RCC 7860 (cell line): ENCODE measurements around the gene GNG7.
A peak's percentile ranks its signal among the peaks of the same experiment; 100 is the strongest.

Experiments used
- DNase-seq: peaks from one replicate; pipeline ENCODE4 v3.0.0-alpha.2; 2015; ENCODE audit warnings: low spot score
- FAIRE-seq: peaks from 2 replicates; lab custom pipeline; 2012; peaks lifted over from hg19 to GRCh38; lab: Jason Lieb, UNC

GNG7 gene

DNA sequence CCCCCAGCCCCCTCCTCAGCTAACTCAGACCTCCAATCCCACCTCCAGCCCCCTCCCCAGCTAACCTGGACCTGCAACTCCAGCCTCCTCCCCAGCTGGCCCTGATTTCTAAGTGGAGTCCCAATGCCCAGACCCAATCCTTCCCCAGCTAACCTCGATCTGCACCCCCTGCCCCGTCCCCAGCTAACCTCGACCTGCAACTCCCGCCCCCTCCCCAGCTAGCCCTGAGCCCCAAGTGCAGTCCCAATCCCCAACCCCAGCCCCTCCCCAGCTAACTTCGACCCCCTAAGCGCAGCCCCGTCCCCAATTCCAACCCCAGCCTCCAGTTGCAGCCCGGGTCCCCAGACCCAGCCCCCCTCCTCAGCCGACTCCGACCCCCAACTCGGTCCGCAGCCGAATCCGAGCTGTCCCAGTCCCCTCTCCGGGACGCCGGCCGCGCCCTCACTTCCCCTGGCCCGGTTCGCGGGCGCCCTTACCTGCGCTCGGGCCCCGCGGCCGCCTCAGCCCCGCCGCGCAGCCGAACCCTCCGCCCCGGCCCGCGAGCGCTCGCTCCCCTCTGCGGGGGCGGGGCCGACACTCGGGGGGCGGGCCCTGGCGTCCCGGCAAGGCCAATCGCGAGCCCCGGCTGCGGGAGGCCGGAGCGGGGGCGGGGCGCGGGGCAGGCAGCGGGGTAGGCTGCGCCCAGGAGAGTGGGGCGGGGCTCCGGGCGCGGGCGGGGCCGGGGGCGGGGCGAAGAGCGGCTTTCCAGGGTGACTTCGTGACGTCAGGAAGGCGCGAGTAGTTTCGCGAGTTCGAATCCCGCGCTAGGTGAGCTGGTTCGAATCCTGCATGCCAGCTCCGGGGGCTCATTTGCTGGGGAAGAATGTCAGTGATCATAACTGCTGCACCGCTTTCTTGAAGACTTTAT lies at the start of gene GNG7:
TSS of gene GNG7 (minus strand) at position 525 of the 907 bp plus-strand sequence. CDS start 182,006 bp downstream, outside the sequence.
- DNase-seq, result no peak
- FAIRE-seq, result no peak

DNA sequence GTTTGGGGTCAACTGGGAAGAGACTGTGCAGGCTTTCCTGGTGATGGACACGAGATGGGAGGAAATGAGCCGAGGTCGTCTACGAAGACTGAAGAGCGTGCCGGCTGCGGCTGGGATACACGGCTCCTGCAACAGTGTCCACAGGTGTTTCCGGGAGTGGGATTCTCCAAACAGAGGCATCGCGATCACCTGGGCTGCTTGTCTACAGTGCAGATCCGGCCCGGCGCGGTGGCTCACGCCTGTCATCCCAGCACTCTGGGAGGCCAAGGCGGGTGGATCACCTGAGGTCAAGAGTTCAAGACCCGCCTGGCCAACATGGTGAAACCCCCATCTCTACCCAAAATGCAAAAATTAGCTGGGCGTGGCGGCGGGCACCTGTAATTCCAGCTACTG lies 48.9 kb upstream of the GNG7 start:
- DNase-seq (no peak), FAIRE-seq (no peak)

DNA sequence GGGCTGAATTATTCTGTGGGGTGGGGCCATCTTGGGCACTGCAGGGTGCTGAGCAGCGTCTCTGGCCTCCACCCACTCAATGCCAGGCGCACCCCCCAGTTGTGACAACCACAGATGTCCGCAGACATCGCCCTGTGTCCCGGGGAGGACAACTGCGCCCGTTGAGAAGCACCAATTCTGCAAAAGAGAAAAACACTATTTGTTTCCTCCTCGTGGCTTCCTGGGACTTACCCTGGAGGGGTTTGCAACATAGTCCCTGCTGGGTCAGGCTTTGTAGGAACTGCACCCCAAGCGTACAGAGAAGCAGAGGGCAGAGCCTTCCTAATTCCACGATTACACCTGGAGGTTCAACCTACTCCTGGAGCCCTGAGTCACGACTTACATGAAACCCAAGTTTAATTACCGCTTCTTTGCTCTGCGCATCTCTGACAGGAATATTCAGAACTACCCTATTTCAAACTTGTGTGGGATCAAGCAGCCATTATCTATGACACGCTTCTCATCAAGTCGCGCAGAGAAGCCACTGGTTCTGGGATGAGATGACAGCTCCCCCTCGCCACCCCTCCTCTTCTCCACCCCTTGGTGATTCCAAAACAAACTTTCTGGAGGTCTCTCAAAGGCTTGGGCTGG lies 48.4 kb upstream of the GNG7 start:
- FAIRE-seq (no peak), DNase-seq (no peak)

DNA sequence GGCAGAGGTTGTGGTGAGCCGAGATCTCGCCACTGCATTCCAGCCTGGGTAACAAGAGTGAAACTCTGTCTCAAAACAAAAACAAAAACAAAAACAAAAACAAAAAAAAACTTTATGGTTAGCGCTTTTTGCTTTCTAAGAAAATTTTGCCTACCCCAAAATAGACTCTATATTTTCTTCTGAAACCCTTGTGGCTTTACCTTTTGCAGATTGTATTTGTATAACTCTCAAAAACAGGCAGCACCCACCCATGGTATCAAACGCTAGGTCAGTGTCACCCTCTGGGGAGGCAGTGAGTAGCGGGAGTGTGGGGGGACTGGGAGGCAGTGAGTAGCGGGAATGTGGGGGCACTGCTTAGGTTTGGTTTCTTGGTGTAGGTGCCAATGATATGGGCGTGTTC lies 44.9 kb upstream of the GNG7 start:
- FAIRE-seq, result no peak
- no peak for DNase-seq

DNA sequence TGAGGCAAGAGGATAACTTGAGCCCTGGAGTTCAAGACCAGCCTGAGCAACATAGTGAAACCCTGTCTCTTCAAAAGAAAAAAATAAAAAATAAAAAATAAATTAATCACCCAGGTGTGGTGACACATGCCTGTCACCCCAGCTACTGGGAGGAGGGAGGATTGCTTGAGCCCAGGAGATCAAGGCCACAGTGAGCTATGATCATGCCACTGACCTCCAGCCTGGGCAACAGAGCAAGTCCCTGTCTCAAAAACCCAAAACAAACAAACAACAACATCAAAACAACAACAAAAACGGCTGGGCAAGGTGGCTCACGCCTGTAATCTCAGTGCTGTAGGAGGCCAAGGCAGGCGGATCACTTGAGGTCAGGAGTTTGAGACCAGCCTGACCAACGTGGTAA lies 41.6 kb upstream of the GNG7 start:
- FAIRE-seq (no peak), DNase-seq (no peak)

DNA sequence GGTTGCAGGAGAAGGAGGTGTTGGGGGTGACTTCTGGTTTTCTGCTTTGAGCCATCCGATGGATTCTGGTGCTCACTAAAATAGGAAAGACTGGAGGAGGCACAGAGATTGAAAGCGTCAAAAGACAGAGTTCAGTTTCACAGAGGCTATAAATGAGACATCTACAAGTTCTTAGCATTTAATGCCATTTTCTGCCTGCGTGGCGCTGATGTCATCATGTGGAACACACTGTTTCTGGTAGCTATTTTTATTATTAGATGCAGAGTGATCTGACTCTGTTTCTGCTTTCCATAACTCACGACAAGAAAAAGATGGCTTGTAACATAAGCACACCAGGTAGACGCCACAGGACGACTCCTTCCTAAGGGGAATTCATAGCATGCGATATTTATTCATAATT lies 40.6 kb upstream of the GNG7 start:
- DNase-seq, result no peak
- no peak for FAIRE-seq

- DNase-seq (no peak), FAIRE-seq (no peak)
These were observed 37.8 kb upstream of the GNG7 start for GRCh38 chr19:2740314-2740656.

- peak; percentile 40 for FAIRE-seq
- DNase-seq, result peak; percentile 94
These were observed 37.3 kb upstream of the GNG7 start, which contains the start of gene SLC39A3 for GRCh38 chr19:2739602-2740313. SLC39A3 (minus strand) TSS chr19:2740017; CDS start chr19:2737257, 2,760 bp downstream.

- FAIRE-seq, result no peak
- no peak for DNase-seq
These were observed 34.2 kb upstream of the GNG7 start for GRCh38 chr19:2736550-2737190.

- FAIRE-seq (no peak), DNase-seq (no peak)
These were observed 32.9 kb upstream of the GNG7 start for GRCh38 chr19:2735374-2735773.

DNA sequence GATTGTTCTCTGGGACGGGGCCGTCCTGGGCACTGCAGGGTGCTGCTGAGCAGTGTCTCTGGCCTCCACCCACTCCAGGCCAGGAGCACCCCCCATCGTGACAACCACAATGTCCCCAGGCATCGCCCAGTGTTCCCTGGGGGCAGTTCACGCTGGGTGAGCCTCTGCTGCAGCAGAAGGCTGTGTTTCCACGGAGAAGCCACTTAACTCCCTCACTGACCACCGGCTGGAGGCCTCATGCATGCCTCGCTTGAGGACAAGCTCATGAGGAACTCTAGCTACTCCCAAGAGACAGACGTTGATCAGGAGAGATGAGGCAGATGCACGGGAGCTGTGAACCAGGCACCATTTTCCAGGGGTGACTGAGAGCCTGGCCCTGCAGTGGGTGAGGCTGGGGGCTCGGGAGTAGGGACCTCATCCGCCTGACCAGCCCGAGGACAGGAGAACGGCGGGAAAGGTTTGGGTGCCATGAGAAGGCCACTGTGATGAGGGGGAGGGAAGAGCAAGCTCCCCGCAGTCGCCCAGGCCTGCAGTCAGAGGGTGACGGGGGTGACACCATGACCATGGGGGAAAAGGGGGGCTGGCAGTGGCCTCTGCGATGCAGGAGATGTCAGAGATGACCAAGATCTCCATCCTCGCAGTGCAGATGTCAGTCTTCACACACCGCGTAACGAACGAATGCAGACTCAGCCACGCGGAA lies 32.2 kb upstream of the GNG7 start:
- no peak for FAIRE-seq
- DNase-seq, result no peak

DNA sequence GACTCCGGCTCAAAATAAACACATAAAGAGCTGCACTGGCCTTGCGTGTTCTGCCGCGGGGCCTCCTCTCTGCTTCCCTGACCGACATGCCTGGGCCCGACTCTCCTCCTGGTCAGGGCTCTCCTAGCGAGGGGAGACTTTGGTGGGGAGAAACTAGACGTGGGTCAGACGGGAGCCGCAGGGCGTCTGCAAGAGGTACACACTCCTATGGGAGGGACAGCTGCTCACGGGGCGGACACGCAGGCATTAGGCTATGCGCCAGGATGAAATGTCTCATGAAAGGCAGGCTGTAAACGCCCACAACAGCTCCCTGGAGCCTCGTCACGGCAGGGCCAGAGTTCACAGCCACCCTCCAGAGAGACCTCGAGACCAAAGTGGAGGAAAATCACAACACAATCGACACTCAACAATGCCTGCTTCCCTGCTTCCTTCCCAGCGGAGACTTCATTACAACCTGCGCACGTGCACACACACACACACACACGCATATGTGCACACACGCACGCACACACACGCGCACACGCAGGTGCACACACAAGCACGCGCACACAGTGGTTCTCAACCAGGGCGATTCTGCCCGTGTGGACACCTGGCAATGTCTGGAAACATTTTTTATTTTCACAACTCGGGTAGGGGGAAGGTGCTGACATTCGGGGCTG lies 31.6 kb upstream of the GNG7 start:
- FAIRE-seq, result no peak
- no peak for DNase-seq

GRCh38 chr19:2732883-2733282 lies 30.4 kb upstream of the GNG7 start:
- DNase-seq (no peak), FAIRE-seq (no peak)

DNA sequence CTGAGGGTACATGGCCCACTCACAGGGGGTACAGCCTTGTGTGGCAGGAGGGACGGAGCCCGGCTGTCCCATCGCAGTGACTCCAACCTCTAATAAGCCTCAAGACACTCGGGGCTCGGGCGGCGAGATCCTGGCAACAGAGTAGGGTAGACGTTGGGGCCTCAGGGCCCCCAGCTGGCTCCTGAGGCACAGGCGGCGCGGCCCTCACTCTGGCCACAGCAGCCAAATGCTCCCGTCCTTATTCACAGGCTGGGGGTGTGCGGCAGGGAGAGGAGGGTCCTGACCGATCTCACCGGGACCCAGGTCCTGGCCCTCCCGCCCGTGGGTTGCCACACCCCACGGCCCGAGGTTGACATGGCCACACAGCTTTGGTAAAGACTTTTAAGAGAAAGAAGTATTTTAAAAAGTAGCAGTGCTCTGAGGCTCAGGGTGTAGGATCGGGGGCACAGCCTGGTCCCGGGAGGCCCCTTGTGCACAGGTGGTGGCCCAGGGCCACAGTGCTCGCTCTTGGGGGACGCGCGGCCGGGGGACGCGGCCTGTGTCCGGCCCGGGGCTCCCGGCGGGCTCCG lies 29.7 kb upstream of the GNG7 start:
- DNase-seq, result no peak
- no peak for FAIRE-seq

- no peak for DNase-seq
- FAIRE-seq, result no peak
These were observed 28.9 kb upstream of the GNG7 start for GRCh38 chr19:2731181-2731995.

DNA sequence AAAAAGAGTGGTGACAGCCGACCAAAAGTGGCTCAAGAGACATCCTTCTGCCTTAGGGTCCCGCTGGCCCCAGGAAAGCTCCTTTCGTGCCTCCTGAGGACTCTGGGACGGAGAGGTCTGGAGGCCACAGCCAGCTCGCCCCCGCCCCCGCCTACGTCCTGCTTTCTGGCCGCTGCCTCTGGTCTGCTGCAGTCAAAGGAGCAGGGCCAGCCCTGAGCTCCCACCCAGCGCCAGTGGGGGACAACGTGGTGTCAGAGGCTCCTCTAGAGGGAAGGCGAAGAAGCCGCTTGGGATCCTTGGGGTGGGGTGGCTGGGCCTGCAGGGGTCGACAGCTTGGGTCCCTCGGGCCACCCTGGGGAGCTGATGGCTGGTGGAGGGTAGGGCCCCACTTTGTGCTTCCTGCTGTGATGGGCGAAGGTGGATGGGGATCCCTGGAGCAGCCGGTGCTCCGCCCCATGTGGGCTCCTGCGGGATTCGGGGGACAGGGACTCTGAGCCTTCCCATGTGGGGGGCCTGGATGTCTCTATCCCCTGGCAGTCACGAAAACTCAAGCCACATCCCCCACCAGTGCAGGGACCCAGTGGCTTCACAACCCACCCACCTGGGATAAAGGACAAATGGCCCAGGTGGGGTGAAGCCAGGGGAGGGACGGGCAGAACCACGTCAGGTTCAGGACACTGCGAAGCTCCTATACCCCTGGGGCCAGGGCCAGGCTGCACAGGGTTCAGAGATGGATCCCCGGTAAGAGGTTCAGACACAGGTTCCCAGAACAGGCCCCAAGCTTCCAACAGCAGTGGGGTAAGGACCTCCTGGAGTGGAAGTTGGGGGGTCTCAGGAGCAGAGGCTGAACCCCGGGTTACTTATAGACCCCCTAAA lies 27.7 kb upstream of the GNG7 start:
- no peak for FAIRE-seq
- no peak for DNase-seq

DNA sequence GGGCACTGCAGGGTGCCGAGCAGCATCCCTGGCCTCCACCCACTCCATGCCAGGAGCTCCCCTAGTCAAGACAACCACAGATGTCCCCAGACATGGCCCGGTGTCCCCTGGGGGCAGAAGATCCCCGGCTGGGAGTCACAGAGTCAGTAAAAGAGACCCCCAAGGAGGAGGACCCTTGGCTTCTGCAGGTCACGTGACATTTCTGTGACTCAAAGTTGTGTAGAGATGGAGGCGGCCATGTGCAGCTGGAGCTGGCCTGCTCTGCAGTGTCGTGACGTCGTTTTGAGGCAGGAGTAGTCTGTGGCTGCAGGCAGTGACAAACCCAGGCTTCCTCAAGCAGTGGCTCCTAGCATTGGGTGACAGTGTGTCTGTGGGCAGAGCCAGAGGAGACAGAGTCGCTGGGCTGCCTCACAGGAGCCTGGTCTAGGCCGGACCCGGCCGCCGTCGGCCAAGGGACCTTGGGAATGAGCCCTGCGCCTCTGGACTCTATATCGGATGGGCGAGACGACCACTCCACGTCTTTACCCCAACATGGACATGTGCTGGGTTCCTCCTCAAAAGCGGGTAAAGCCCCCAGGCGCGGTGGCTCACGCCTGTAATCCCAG lies 26.4 kb upstream of the GNG7 start:
- FAIRE-seq (no peak), DNase-seq (no peak)

DNA sequence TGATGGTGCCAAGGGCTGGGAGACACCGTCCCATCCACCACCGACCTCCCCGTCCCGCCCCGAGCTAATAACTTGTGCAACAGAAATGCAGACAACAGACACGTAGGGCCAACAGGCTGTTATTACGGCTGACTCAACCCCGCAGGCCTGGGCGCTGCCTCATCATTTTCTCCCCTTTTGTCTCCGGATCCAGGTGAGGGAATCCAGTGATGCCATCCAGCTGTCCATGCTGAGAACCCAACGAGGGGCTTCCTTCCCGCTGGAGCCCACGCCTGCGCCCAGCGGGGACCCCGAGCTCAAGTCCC lies 25.1 kb upstream of the GNG7 start:
- DNase-seq, result no peak
- no peak for FAIRE-seq
